DMS 273 (cell line): ENCODE measurements around the gene F9.

ENCODE experiments used
- DNase-seq: peaks from one replicate; lab custom pipeline; 2025; ENCODE audit not compliant: unreplicated experiment; lab: John Stamatoyannopoulos, UW

The F9 gene

GRCh38 chrX:139596068-139596467 is 65.5 kb downstream of the F9 start:
- no peak for DNase-seq

DNA sequence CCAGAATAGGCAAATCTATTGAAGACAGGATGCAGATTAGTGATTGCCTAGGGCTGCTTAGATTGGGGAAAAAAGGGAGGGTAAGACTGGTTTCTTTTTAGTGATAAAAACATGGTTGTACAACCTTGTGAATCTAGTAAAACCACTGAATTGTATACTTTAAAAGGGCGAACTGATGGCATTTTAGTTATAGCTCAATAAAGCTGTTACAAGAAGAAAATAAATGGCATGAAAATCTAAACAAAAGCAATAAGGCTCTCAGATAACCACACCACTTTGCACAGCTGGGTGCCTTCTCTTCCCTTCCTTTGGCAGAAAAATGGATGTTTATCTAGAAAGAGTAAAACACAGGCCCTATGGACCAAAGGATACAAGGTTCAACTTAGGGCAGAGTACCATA is 69.6 kb downstream of the F9 start:
- no peak for DNase-seq
